ENCODE data around the gene PRH2. TPM values are rescaled to one million over a fixed set of nuclear protein-coding genes. Genes with fewer than 3 reads are reported as not detected.

PRH2 gene
- polyA plus RNA-seq, 1 of the 3 experiments (the other 2 are of a cell fraction), result not detected

GRCh38 chr12:10959804-10960203, 30.8 kb downstream of the PRH2 start:
- Histone ChIP-seq H3K9ac (no peak overlapping the region), H3K27ac (ENCODE audit: low read depth in 2 of 2, low read length in 1 of 2) (no peak overlapping the region), H3K9me2 (no peaks in the 10 kb centered on the region), H3K4me1 (ENCODE audit: control insufficient read depth in 1 of 2, insufficient read depth in 2 of 2, low read depth in 1 of 2, low read length in 1 of 2) (no peaks in the 10 kb centered on the region; a peak in 1 of 4 replicates), H3K9me3 (no peaks in the 10 kb centered on the region; the same call in 1 of the 2 replicates), H4K20me1 (ENCODE audit: insufficient read depth) (no peaks in the 10 kb centered on the region), H3K79me2 (ENCODE audit: insufficient read depth) (peaks cover 21% of the 10 kb centered on the region), H2AFZ (ENCODE audit: low read depth) (no peak overlapping the region), H3K4me2 (no peak overlapping the region), H3F3A (replicated peaks; ENCODE audit: insufficient read depth) (no peaks in the 10 kb centered on the region), H3K4me3 (ENCODE audit: low read depth in 2 of 2, low read length in 1 of 2) (no peak overlapping the region), H3K36me3 (replicated peaks in 1 of 2; ENCODE audit: control insufficient read depth in 1 of 2, insufficient read depth in 2 of 2, low read length in 1 of 2) (no peaks in the 10 kb centered on the region), H3K27me3 (ENCODE audit: insufficient read depth) (no peaks in the 10 kb centered on the region)
- CTCF ChIA-PET, result no interaction called here
- DNase-seq, result no peak
- TF ChIP-seq MXI1 (IDR thresholded peaks at IDR 0.05; ENCODE audit: low read depth, low read length), result no peak
- TF ChIP-seq POLR2AphosphoS5 (IDR thresholded peaks at IDR 0.05; ENCODE audit: low read depth, low read length), result no peak
- TF ChIP-seq REST (IDR thresholded peaks at IDR 0.05; ENCODE audit: low read depth, low read length), result no peak
- TF ChIP-seq MEF2A (IDR thresholded peaks at IDR 0.05; ENCODE audit: borderline replicate concordance, low read depth), result no peak
- TF ChIP-seq MAX (IDR thresholded peaks at IDR 0.05; ENCODE audit: low read depth), result no peak
- no peak for TF ChIP-seq RAD21 (IDR thresholded peaks at IDR 0.05; ENCODE audit: low read length)
- no peak for TF ChIP-seq ELF1 (IDR thresholded peaks at IDR 0.05)
- no peak for TF ChIP-seq YY1 (IDR thresholded peaks at IDR 0.05; ENCODE audit: low read depth)
- no peak for TF ChIP-seq RXRA (IDR thresholded peaks at IDR 0.05; ENCODE audit: borderline replicate concordance, low read depth)
- TF ChIP-seq FOSL2 (IDR thresholded peaks at IDR 0.05; ENCODE audit: borderline replicate concordance, low read depth), result no peak
- WGBS (ENCODE audit: low lambda C conversion rate), result 95% methylated on average over 2 of the region's 2 CpGs
- POLR2A ChIA-PET, result no interaction called here

- TF ChIP-seq TCF12 (IDR thresholded peaks at IDR 0.05) (no peak), USF1 (IDR thresholded peaks at IDR 0.05; ENCODE audit: borderline replicate concordance, low read depth) (no peak), MXI1 (IDR thresholded peaks at IDR 0.05; ENCODE audit: low read depth, low read length) (no peak), PBX3 (IDR thresholded peaks at IDR 0.05) (no peak), MEF2A (IDR thresholded peaks at IDR 0.05; ENCODE audit: borderline replicate concordance, low read depth) (no peak), FOXM1 (IDR thresholded peaks at IDR 0.05; ENCODE audit: low read depth) (no peak), FOXJ3 (CRISPR knock-in tag; IDR thresholded peaks at IDR 0.05) (no peak), TAF1 (IDR thresholded peaks at IDR 0.05; ENCODE audit: borderline replicate concordance, low read depth, low read length) (no peak), USF2 (IDR thresholded peaks at IDR 0.05; ENCODE audit: borderline replicate concordance, low read depth, low read length) (no peak)
- H3K9me2 ChIP-seq, result no peaks in the 10 kb centered on the region
- H3K27ac ChIP-seq (ENCODE audit: low read depth in 2 of 2, low read length in 1 of 2), result no peak overlapping the region
- ChIA-PET CTCF (no interaction called here), POLR2A (no interaction called here)
- no peaks in the 10 kb centered on the region for H3F3A ChIP-seq (replicated peaks; ENCODE audit: insufficient read depth)
- DNase-seq, result no peak
- H3K4me2 ChIP-seq, result no peak overlapping the region
- no peaks in the 10 kb centered on the region for H4K20me1 ChIP-seq (ENCODE audit: insufficient read depth)
- H2AFZ ChIP-seq (ENCODE audit: low read depth), result no peak overlapping the region
- H3K36me3 ChIP-seq (replicated peaks in 1 of 2; ENCODE audit: control insufficient read depth in 1 of 2, insufficient read depth in 2 of 2, low read length in 1 of 2), result no peaks in the 10 kb centered on the region
- H3K9ac ChIP-seq, result no peak overlapping the region
- no peak overlapping the region for H3K4me3 ChIP-seq (ENCODE audit: low read depth in 2 of 2, low read length in 1 of 2)
- peaks cover 17% of the 10 kb centered on the region; the same call in 1 of the 2 replicates for H3K79me2 ChIP-seq (ENCODE audit: insufficient read depth)
- H3K9me3 ChIP-seq, result no peaks in the 10 kb centered on the region; the same call in 1 of the 2 replicates
- 75% methylated on average over 4 of the region's 4 CpGs for WGBS (ENCODE audit: low lambda C conversion rate)
- H3K27me3 ChIP-seq (ENCODE audit: insufficient read depth), result no peaks in the 10 kb centered on the region
- no peaks in the 10 kb centered on the region; a peak in 1 of 4 replicates for H3K4me1 ChIP-seq (ENCODE audit: control insufficient read depth in 1 of 2, insufficient read depth in 2 of 2, low read depth in 1 of 2, low read length in 1 of 2)
Measured at GRCh38 chr12:10960211-10960610, 31.2 kb downstream of the PRH2 start.

Data from SK-N-SH (cell line).